Naive B cell (primary cell): ENCODE data around the gene LDHD. TPM values are rescaled to one million over a fixed set of nuclear protein-coding genes. Genes with fewer than 3 reads are reported as not detected.

Experiments used
- ATAC-seq, 2 donors: fragments of 150-1000 bp; cut with Tn5 transposase; 2 replicates each; pipeline ENCODE4 v1.10.0; 2021; ENCODE audit warnings: low read depth in 2 of 2, mild to moderate bottlenecking in 2 of 2, moderate library complexity in 2 of 2
- DNase-seq: peaks from one replicate; pipeline ENCODE4 v3.0.0; 2022
- H3K27ac Mint-ChIP-seq, 6 donors: one replicate each; pipeline ENCODE4 v1.8.0; 2020 to 2022; ENCODE audit warnings: mild to moderate bottlenecking in 6 of 6, mixed read lengths in 6 of 6, moderate library complexity in 5 of 6, inconsistent platforms in 2 of 6
- H3K27me3 Mint-ChIP-seq, 3 donors: one replicate each; pipeline ENCODE4 v1.8.0; 2021 to 2022; ENCODE audit warnings: mixed read lengths in 3 of 3, mild to moderate bottlenecking in 1 of 3
- H3K36me3 Mint-ChIP-seq, 2 donors: one replicate each; pipeline ENCODE4 v1.8.0; 2020 to 2022; ENCODE audit warnings: mixed read lengths in 2 of 2, inconsistent platforms in 1 of 2, mild to moderate bottlenecking in 1 of 2
- H3K4me1 Mint-ChIP-seq, 3 donors: one replicate each; pipeline ENCODE4 v1.8.0; 2020 to 2022; ENCODE audit warnings: mixed read lengths in 3 of 3, inconsistent platforms in 1 of 3, mild to moderate bottlenecking in 1 of 3, moderate library complexity in 1 of 3
- H3K4me3 Mint-ChIP-seq, 8 donors: one replicate each; pipeline ENCODE4 v1.8.0; 2020 to 2022; ENCODE audit warnings: mild to moderate bottlenecking in 8 of 8, mixed read lengths in 8 of 8, moderate library complexity in 8 of 8, inconsistent platforms in 2 of 8
- H3K9me3 Mint-ChIP-seq, 7 donors: one replicate each; pipeline ENCODE4 v1.8.0; 2020 to 2022; ENCODE audit warnings: mixed read lengths in 7 of 7, mild to moderate bottlenecking in 5 of 7, inconsistent platforms in 2 of 7, moderate library complexity in 1 of 7
- polyA plus RNA-seq, 6 donors: library from polyadenylated mRNA; unstranded; fragments of 300-500 nt; fragmentation: Illumina TruSeq; gene quantifications; one replicate each; pipeline ENCODE4 v1.2.3, GENCODE V29; 2021; ENCODE audit warnings: low read depth in 6 of 6

Gene LDHD
- polyA plus RNA-seq, 6 donors from 2014 or later: not detected

- H3K27ac Mint-ChIP-seq: no peak overlapping the region
- H3K4me1 Mint-ChIP-seq: peaks cover 24 to 38% (median 34%) of the 10 kb centered on the region in 3 donors
- no peak for ATAC-seq
- no peak for DNase-seq
- peaks cover 55 to 86% (median 64%) of the 10 kb centered on the region in 3 donors for H3K27me3 Mint-ChIP-seq
- H3K4me3 Mint-ChIP-seq: no peak overlapping the region
- H3K9me3 Mint-ChIP-seq: peaks cover 0 to 2% (median 0%) of the 10 kb centered on the region in 7 donors
- H3K36me3 Mint-ChIP-seq: no peaks in the 10 kb centered on the region
These were observed 37.1 kb downstream of the LDHD start for GRCh38 chr16:75079346-75079926.

GRCh38 chr16:75078886-75079285 lies 37.7 kb downstream of the LDHD start:
- no peak for ATAC-seq
- H3K27me3 Mint-ChIP-seq: peaks cover 54 to 85% (median 58%) of the 10 kb centered on the region in 3 donors
- H3K4me1 Mint-ChIP-seq: peaks cover 29 to 44% (median 39%) of the 10 kb centered on the region in 3 donors
- DNase-seq: no peak
- H3K36me3 Mint-ChIP-seq: no peaks in the 10 kb centered on the region
- no peak overlapping the region for H3K27ac Mint-ChIP-seq
- H3K9me3 Mint-ChIP-seq: peaks cover 0 to 2% (median 0%) of the 10 kb centered on the region in 7 donors
- peak overlapping the region in 1 of 8 donors; percentile 44 for H3K4me3 Mint-ChIP-seq

- DNase-seq (peak; percentile 7), ATAC-seq (no peak)
- peaks cover 30 to 38% (median 35%) of the 10 kb centered on the region in 3 donors for H3K4me1 Mint-ChIP-seq
- peak overlapping the region in 3 of 6 donors; percentile 64 to 81 (median 64) for H3K27ac Mint-ChIP-seq
- H3K4me3 Mint-ChIP-seq: peak overlapping the region in 7 of 8 donors; percentile 47 to 77 (median 69)
- H3K27me3 Mint-ChIP-seq: peaks cover 35 to 71% (median 48%) of the 10 kb centered on the region in 3 donors
- no peaks in the 10 kb centered on the region for H3K36me3 Mint-ChIP-seq
- H3K9me3 Mint-ChIP-seq: peaks cover 0 to 1% (median 0%) of the 10 kb centered on the region in 7 donors
These were observed 40.8 kb downstream of the LDHD start for GRCh38 chr16:75075688-75076268.

GRCh38 chr16:75074920-75075687 lies 41.5 kb downstream of the LDHD start:
- Mint-ChIP-seq H3K9me3 (peaks cover 0 to 1% (median 0%) of the 10 kb centered on the region in 7 donors), H3K4me3 (peak overlapping the region in 7 of 8 donors; percentile 47 to 77 (median 69)), H3K4me1 (peaks cover 30 to 34% (median 31%) of the 10 kb centered on the region in 3 donors), H3K27me3 (peaks cover 36 to 71% (median 50%) of the 10 kb centered on the region in 3 donors), H3K36me3 (no peaks in the 10 kb centered on the region), H3K27ac (peak overlapping the region in 3 of 6 donors; percentile 35 to 64 (median 61))
- DNase-seq (peak; percentile 75), ATAC-seq (peak; percentile 99)

- H3K36me3 Mint-ChIP-seq: no peaks in the 10 kb centered on the region
- no peak for ATAC-seq
- H3K27me3 Mint-ChIP-seq: peaks cover 44 to 71% (median 57%) of the 10 kb centered on the region in 3 donors
- peaks cover 0 to 1% (median 0%) of the 10 kb centered on the region in 7 donors for H3K9me3 Mint-ChIP-seq
- no peak for DNase-seq
- H3K4me1 Mint-ChIP-seq: peaks cover 30 to 34% (median 31%) of the 10 kb centered on the region in 3 donors
- H3K27ac Mint-ChIP-seq: no peak overlapping the region
- H3K4me3 Mint-ChIP-seq: peak overlapping the region in 4 of 8 donors; percentile 5 to 74 (median 41)
These were observed 42.2 kb downstream of the LDHD start for GRCh38 chr16:75074304-75074793.

- no peak for ATAC-seq
- no peak overlapping the region for H3K27ac Mint-ChIP-seq
- H3K4me3 Mint-ChIP-seq: peak overlapping the region in 3 of 8 donors; percentile 5 to 55 (median 29)
- H3K36me3 Mint-ChIP-seq: no peaks in the 10 kb centered on the region
- peaks cover 0 to 1% (median 0%) of the 10 kb centered on the region in 7 donors for H3K9me3 Mint-ChIP-seq
- peaks cover 40 to 67% (median 58%) of the 10 kb centered on the region in 3 donors for H3K27me3 Mint-ChIP-seq
- no peak for DNase-seq
- peaks cover 30 to 34% (median 31%) of the 10 kb centered on the region in 3 donors for H3K4me1 Mint-ChIP-seq
These were observed 42.9 kb downstream of the LDHD start for GRCh38 chr16:75073545-75074303.

GRCh38 chr16:75072239-75072947 lies 44.2 kb downstream of the LDHD start:
- DNase-seq: no peak
- Mint-ChIP-seq H3K27me3 (peaks cover 29 to 63% (median 59%) of the 10 kb centered on the region in 3 donors), H3K4me1 (peaks cover 26 to 34% (median 31%) of the 10 kb centered on the region in 3 donors), H3K27ac (no peak overlapping the region), H3K4me3 (peak overlapping the region in 1 of 8 donors; percentile 36), H3K9me3 (peaks cover 0 to 1% (median 0%) of the 10 kb centered on the region in 7 donors), H3K36me3 (no peaks in the 10 kb centered on the region)
- ATAC-seq: no peak

GRCh38 chr16:75071621-75072020 lies 45.0 kb downstream of the LDHD start:
- Mint-ChIP-seq H3K4me1 (peaks cover 25 to 30% (median 27%) of the 10 kb centered on the region in 3 donors), H3K27ac (no peak overlapping the region), H3K27me3 (peaks cover 37 to 64% (median 63%) of the 10 kb centered on the region in 3 donors), H3K4me3 (no peak overlapping the region), H3K9me3 (no peaks in the 10 kb centered on the region), H3K36me3 (no peaks in the 10 kb centered on the region)
- DNase-seq (no peak), ATAC-seq (no peak)

GRCh38 chr16:75070012-75070841 lies 46.4 kb downstream of the LDHD start:
- ATAC-seq: no peak
- Mint-ChIP-seq H3K36me3 (no peaks in the 10 kb centered on the region), H3K27me3 (peaks cover 47 to 67% (median 65%) of the 10 kb centered on the region in 3 donors), H3K4me1 (peaks cover 19 to 24% (median 23%) of the 10 kb centered on the region in 3 donors), H3K9me3 (no peaks in the 10 kb centered on the region), H3K27ac (peak overlapping the region in 1 of 6 donors; percentile 33), H3K4me3 (peak overlapping the region in 1 of 8 donors; percentile 7)
- no peak for DNase-seq

- Mint-ChIP-seq H3K27ac (no peak overlapping the region), H3K36me3 (no peaks in the 10 kb centered on the region), H3K4me3 (no peak overlapping the region), H3K4me1 (peaks cover 7 to 22% (median 16%) of the 10 kb centered on the region in 3 donors), H3K27me3 (peaks cover 40 to 74% (median 67%) of the 10 kb centered on the region in 3 donors), H3K9me3 (peaks cover 0 to 2% (median 0%) of the 10 kb centered on the region in 7 donors)
- ATAC-seq: no peak
- DNase-seq: no peak
These were observed 48.2 kb downstream of the LDHD start for GRCh38 chr16:75068085-75069031.
